ENCODE measurements around the gene AKAIN1. TPM values are rescaled to one million over a fixed set of nuclear protein-coding genes. Genes with fewer than 3 reads are reported as not detected.

Gene AKAIN1
- total RNA-seq, 1 experiment from 2014 or later, result not detected

DNA sequence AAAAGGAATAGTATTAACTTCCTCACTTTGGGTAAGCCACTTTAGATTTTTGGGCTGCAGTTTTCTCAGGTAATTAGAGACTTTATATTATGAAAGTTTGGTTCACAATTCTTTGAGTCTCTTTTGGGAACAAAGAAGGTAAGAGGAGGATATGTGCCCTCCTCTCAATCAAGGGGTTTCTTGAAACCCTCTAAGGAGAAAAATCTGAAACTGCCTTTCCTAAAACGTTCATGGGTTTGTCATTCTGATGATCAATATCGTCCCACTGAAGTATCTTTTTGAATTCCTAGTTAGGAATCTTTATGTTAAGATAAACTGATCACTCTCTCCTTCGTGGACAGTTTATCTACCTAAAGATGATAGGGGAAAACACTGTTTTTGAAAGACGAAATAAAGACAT is 42.4 kb upstream of the AKAIN1 start:
- BruUV-seq (replicated peaks), result no TSS peak
- Histone ChIP-seq H2AFZ (ENCODE audit: low read depth, low read length, poor library complexity, severe bottlenecking) (no peak overlapping the region), H3K27me3 (ENCODE audit: insufficient read depth, low read length) (no peaks in the 10 kb centered on the region), H3K79me2 (ENCODE audit: insufficient read depth, low read length) (no peaks in the 10 kb centered on the region), H3K27ac (ENCODE audit: low read depth, low read length) (no peak overlapping the region), H3K9me2 (ENCODE audit: insufficient read depth) (no peaks in the 10 kb centered on the region), H3K9ac (ENCODE audit: low read length) (no peak overlapping the region), H3K4me3 (replicated peaks in 1 of 2; ENCODE audit: low read depth in 1 of 2, low read length in 2 of 2) (no peak overlapping the region), H3K4me1 (ENCODE audit: control insufficient read depth in 1 of 2, insufficient read depth in 2 of 2, low read length in 2 of 2) (no peaks in the 10 kb centered on the region), H3K4me2 (ENCODE audit: low read length) (no peak overlapping the region), H4K20me1 (ENCODE audit: insufficient read depth) (no peaks in the 10 kb centered on the region), H3K9me3 (ENCODE audit: control insufficient read depth in 1 of 2, insufficient read depth in 1 of 2, low read depth in 1 of 2, low read length in 2 of 2) (no peaks in the 10 kb centered on the region; a peak in 1 of 4 replicates), H3K36me3 (ENCODE audit: control insufficient read depth in 1 of 2, insufficient read depth in 2 of 2, low read length in 2 of 2) (no peaks in the 10 kb centered on the region)
- POLR2A ChIA-PET, result no interaction called here
- DNase-seq (ENCODE audit: low read depth, low spot score) (no peak), ATAC-seq (no peak)
- TF ChIP-seq, protein P1, sequence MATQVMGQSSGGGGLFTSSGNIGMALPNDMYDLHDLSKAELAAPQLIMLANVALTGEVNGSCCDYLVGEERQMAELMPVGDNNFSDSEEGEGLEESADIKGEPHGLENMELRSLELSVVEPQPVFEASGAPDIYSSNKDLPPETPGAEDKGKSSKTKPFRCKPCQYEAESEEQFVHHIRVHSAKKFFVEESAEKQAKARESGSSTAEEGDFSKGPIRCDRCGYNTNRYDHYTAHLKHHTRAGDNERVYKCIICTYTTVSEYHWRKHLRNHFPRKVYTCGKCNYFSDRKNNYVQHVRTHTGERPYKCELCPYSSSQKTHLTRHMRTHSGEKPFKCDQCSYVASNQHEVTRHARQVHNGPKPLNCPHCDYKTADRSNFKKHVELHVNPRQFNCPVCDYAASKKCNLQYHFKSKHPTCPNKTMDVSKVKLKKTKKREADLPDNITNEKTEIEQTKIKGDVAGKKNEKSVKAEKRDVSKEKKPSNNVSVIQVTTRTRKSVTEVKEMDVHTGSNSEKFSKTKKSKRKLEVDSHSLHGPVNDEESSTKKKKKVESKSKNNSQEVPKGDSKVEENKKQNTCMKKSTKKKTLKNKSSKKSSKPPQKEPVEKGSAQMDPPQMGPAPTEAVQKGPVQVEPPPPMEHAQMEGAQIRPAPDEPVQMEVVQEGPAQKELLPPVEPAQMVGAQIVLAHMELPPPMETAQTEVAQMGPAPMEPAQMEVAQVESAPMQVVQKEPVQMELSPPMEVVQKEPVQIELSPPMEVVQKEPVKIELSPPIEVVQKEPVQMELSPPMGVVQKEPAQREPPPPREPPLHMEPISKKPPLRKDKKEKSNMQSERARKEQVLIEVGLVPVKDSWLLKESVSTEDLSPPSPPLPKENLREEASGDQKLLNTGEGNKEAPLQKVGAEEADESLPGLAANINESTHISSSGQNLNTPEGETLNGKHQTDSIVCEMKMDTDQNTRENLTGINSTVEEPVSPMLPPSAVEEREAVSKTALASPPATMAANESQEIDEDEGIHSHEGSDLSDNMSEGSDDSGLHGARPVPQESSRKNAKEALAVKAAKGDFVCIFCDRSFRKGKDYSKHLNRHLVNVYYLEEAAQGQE (IDR thresholded peaks at IDR 0.05; ENCODE audit: low read depth), result no peak
- no peak for TF ChIP-seq POLR2A (IDR thresholded peaks at IDR 0.05; ENCODE audit: borderline replicate concordance, extremely low read depth, insufficient read depth, insufficient read length)
- TF ChIP-seq POLR2AphosphoS5 (IDR thresholded peaks at IDR 0.05; ENCODE audit: low read depth, low read length), result no peak
- no peak for TF ChIP-seq SP1 (IDR thresholded peaks at IDR 0.05; ENCODE audit: low read depth)
- TF ChIP-seq SRF (IDR thresholded peaks at IDR 0.05; ENCODE audit: low read depth), result no peak
- TF ChIP-seq RAD21 (IDR thresholded peaks at IDR 0.05; ENCODE audit: low read depth), result no peak
- TF ChIP-seq EZH2 (IDR thresholded peaks at IDR 0.05), result no peak
- no peak for TF ChIP-seq JUND (IDR thresholded peaks at IDR 0.05)
- TF ChIP-seq TCF7L2 (IDR thresholded peaks at IDR 0.05; ENCODE audit: borderline replicate concordance, extremely low read depth, insufficient read depth, insufficient read length), result no peak
- no peak for TF ChIP-seq ZFX (IDR thresholded peaks at IDR 0.05)
- TF ChIP-seq, protein P2, sequence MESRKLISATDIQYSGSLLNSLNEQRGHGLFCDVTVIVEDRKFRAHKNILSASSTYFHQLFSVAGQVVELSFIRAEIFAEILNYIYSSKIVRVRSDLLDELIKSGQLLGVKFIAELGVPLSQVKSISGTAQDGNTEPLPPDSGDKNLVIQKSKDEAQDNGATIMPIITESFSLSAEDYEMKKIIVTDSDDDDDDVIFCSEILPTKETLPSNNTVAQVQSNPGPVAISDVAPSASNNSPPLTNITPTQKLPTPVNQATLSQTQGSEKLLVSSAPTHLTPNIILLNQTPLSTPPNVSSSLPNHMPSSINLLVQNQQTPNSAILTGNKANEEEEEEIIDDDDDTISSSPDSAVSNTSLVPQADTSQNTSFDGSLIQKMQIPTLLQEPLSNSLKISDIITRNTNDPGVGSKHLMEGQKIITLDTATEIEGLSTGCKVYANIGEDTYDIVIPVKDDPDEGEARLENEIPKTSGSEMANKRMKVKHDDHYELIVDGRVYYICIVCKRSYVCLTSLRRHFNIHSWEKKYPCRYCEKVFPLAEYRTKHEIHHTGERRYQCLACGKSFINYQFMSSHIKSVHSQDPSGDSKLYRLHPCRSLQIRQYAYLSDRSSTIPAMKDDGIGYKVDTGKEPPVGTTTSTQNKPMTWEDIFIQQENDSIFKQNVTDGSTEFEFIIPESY (IDR thresholded peaks at IDR 0.05; ENCODE audit: extremely low read depth, insufficient replicate concordance, low read length), result no peak
- TF ChIP-seq, protein P3, sequence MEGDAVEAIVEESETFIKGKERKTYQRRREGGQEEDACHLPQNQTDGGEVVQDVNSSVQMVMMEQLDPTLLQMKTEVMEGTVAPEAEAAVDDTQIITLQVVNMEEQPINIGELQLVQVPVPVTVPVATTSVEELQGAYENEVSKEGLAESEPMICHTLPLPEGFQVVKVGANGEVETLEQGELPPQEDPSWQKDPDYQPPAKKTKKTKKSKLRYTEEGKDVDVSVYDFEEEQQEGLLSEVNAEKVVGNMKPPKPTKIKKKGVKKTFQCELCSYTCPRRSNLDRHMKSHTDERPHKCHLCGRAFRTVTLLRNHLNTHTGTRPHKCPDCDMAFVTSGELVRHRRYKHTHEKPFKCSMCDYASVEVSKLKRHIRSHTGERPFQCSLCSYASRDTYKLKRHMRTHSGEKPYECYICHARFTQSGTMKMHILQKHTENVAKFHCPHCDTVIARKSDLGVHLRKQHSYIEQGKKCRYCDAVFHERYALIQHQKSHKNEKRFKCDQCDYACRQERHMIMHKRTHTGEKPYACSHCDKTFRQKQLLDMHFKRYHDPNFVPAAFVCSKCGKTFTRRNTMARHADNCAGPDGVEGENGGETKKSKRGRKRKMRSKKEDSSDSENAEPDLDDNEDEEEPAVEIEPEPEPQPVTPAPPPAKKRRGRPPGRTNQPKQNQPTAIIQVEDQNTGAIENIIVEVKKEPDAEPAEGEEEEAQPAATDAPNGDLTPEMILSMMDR (IDR thresholded peaks at IDR 0.05 in 2 of 3, conservative IDR thresholded peaks at IDR 0.05 in 1 of 3; ENCODE audit: borderline replicate concordance in 1 of 3, insufficient read depth in 1 of 3, low read depth in 2 of 3, low read length in 2 of 3), result no peak
- no peak for TF ChIP-seq FOSL1 (IDR thresholded peaks at IDR 0.05; ENCODE audit: low read depth)
- TF ChIP-seq, protein P4, sequence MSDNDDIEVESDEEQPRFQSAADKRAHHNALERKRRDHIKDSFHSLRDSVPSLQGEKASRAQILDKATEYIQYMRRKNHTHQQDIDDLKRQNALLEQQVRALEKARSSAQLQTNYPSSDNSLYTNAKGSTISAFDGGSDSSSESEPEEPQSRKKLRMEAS (IDR thresholded peaks at IDR 0.05), result no peak
- RAD21 ChIA-PET (ENCODE audit: low non-redundant PET in 1 of 2, low total read pairs in 2 of 2, uncharacterized antibody in 2 of 2, unreplicated experiment in 2 of 2), result no interaction called here
- CTCF ChIA-PET, result no interaction called here
- intact Hi-C loops (cut with micrococcal nuclease), result no loop called here
